Nephron (organoid): ENCODE data around the gene KCNAB1.

ENCODE experiments used
- H3K27ac Mint-ChIP-seq, 3 experiments: 2 replicates each; pipeline ENCODE4 v1.8.0; 2020; ENCODE audit warnings: mixed read lengths in 3 of 3, mild to moderate bottlenecking in 2 of 3, moderate library complexity in 1 of 3
- H3K27me3 Mint-ChIP-seq: 2 replicates; pipeline ENCODE4 v1.8.0; 2021; ENCODE audit warnings: low read depth, mild to moderate bottlenecking, moderate library complexity, mixed read lengths
- H3K36me3 Mint-ChIP-seq: 2 replicates; pipeline ENCODE4 v1.8.0; 2020; ENCODE audit warnings: low read depth, mixed read lengths
- H3K4me1 Mint-ChIP-seq: 2 replicates; pipeline ENCODE4 v1.8.0; 2020; ENCODE audit warnings: mixed read lengths
- H3K4me3 Mint-ChIP-seq, 3 experiments: 2 replicates each; pipeline ENCODE4 v1.8.0; 2020; ENCODE audit warnings: mild to moderate bottlenecking in 3 of 3, mixed read lengths in 3 of 3, moderate library complexity in 2 of 3
- H3K9me3 Mint-ChIP-seq: 2 replicates; pipeline ENCODE4 v1.8.0; 2020; ENCODE audit warnings: mixed read lengths
- CTCF ChIP-seq, 3 experiments: fragments of 200-600 bp; sonication (generic); IDR thresholded peaks; one replicate each; pipeline ENCODE4 v1.5.0; 2021; ENCODE audit warnings: antibody characterized with exemption in 3 of 3; ENCODE audit not compliant: unreplicated experiment in 3 of 3

Gene KCNAB1

GRCh38 chr3:156404217-156404616 lies 283.8 kb downstream of the KCNAB1 start:
- no peak overlapping the region for H3K27ac Mint-ChIP-seq
- H3K4me1 Mint-ChIP-seq, result peaks cover 1% of the 10 kb centered on the region
- no peak overlapping the region for H3K4me3 Mint-ChIP-seq
- no peak for TF ChIP-seq CTCF (IDR thresholded peaks at IDR 0.05; ENCODE audit: unreplicated experiment in 3 of 3)
- no peaks in the 10 kb centered on the region for H3K9me3 Mint-ChIP-seq
- no peaks in the 10 kb centered on the region for H3K36me3 Mint-ChIP-seq
- H3K27me3 Mint-ChIP-seq, result peaks cover 6% of the 10 kb centered on the region

GRCh38 chr3:156406393-156406792 lies 286.0 kb downstream of the KCNAB1 start:
- H3K36me3 Mint-ChIP-seq, result no peaks in the 10 kb centered on the region
- no peak for TF ChIP-seq CTCF (IDR thresholded peaks at IDR 0.05; ENCODE audit: unreplicated experiment in 3 of 3)
- H3K4me3 Mint-ChIP-seq, result no peak overlapping the region
- H3K9me3 Mint-ChIP-seq, result no peaks in the 10 kb centered on the region
- no peak overlapping the region for H3K27ac Mint-ChIP-seq
- no peaks in the 10 kb centered on the region for H3K27me3 Mint-ChIP-seq
- no peaks in the 10 kb centered on the region for H3K4me1 Mint-ChIP-seq

- Mint-ChIP-seq H3K4me1 (peaks cover 5% of the 10 kb centered on the region), H3K36me3 (no peaks in the 10 kb centered on the region), H3K27ac (peak overlapping the region in 1 of 3 experiments; percentile 39), H3K9me3 (no peaks in the 10 kb centered on the region), H3K27me3 (no peaks in the 10 kb centered on the region), H3K4me3 (no peak overlapping the region)
- TF ChIP-seq CTCF (IDR thresholded peaks at IDR 0.05; ENCODE audit: unreplicated experiment in 3 of 3), result no peak
These were observed 287.3 kb downstream of the KCNAB1 start for GRCh38 chr3:156407617-156408225.

- H3K27me3 Mint-ChIP-seq, result no peaks in the 10 kb centered on the region
- no peak overlapping the region for H3K4me3 Mint-ChIP-seq
- H3K36me3 Mint-ChIP-seq, result no peaks in the 10 kb centered on the region
- no peak overlapping the region for H3K27ac Mint-ChIP-seq
- H3K4me1 Mint-ChIP-seq, result peaks cover 17% of the 10 kb centered on the region
- H3K9me3 Mint-ChIP-seq, result no peaks in the 10 kb centered on the region
- no peak for TF ChIP-seq CTCF (IDR thresholded peaks at IDR 0.05; ENCODE audit: unreplicated experiment in 3 of 3)
These were observed 289.3 kb downstream of the KCNAB1 start for GRCh38 chr3:156409694-156410093.

- no peak for TF ChIP-seq CTCF (IDR thresholded peaks at IDR 0.05; ENCODE audit: unreplicated experiment in 3 of 3)
- no peaks in the 10 kb centered on the region for H3K27me3 Mint-ChIP-seq
These were observed 292.2 kb downstream of the KCNAB1 start for GRCh38 chr3:156412600-156412999.

GRCh38 chr3:156413293-156413892 lies 293.0 kb downstream of the KCNAB1 start:
- no peak for TF ChIP-seq CTCF (IDR thresholded peaks at IDR 0.05; ENCODE audit: unreplicated experiment in 3 of 3)
- Mint-ChIP-seq H3K27me3 (no peaks in the 10 kb centered on the region), H3K27ac (peak overlapping the region; percentile 72 to 88 (median 85)), H3K9me3 (no peaks in the 10 kb centered on the region), H3K4me1 (peaks cover 34% of the 10 kb centered on the region), H3K36me3 (no peaks in the 10 kb centered on the region), H3K4me3 (peak overlapping the region in 1 of 3 experiments; percentile 7)

More at GRCh38 chr3:156412600-156412999, 292.2 kb downstream of the KCNAB1 start:
- no peak overlapping the region for H3K4me3 Mint-ChIP-seq
- H3K36me3 Mint-ChIP-seq, result no peaks in the 10 kb centered on the region
- peaks cover 30% of the 10 kb centered on the region for H3K4me1 Mint-ChIP-seq
- H3K9me3 Mint-ChIP-seq, result no peaks in the 10 kb centered on the region
- H3K27ac Mint-ChIP-seq, result peak overlapping the region in 2 of 3 experiments; percentile 49 to 85
